Panc1 (cell line): ENCODE results near the gene BCL11B. TPM values are rescaled to one million over a fixed set of nuclear protein-coding genes. Genes with fewer than 3 reads are reported as not detected.

Experiments used
- ATAC-seq: fragments of 200-7000 bp; cut with Tn5 transposase; 2 replicates; pipeline ENCODE4 v1.9.1; 2020; ENCODE audit warnings: mild to moderate bottlenecking, moderate library complexity
- BruUV-seq: library from RNA; stranded (reverse); fragments of 400-500 nt; replicated peaks from 2 replicates; lab custom pipeline; 2021; lab: Mats Ljungman, UMichigan
- CTCF ChIA-PET: fragments of 300-600 bp; sonication (Branson Sonifier 250); formaldehyde crosslinking; loops from one replicate; lab custom pipeline; 2022; ENCODE audit warnings: antibody characterized with exemption; lab: Charles Lee
- POLR2A ChIA-PET: fragments of 300-600 bp; sonication (Branson Sonifier 250); formaldehyde crosslinking; loops from one replicate; lab custom pipeline; 2022; ENCODE audit warnings: antibody characterized with exemption; lab: Charles Lee
- DNase-seq: peaks from one replicate; pipeline ENCODE4 v3.0.0-alpha.2; 2010; ENCODE audit warnings: low read depth, low spot score
- H3K27ac ChIP-seq: 2 replicates; pipeline ENCODE4 v1.5.1; 2011; ENCODE audit warnings: mild to moderate bottlenecking, low read length, inconsistent platforms
- H3K27me3 ChIP-seq: fragments of 200-500 bp; sonication (Bioruptor generic); 2 replicates; pipeline ENCODE4 v1.6.0; 2014; ENCODE audit warnings: low read length, inconsistent platforms; ENCODE audit not compliant: control insufficient read depth, insufficient read depth
- H3K36me3 ChIP-seq: fragments of 200-500 bp; sonication (Bioruptor generic); 2 replicates; pipeline ENCODE4 v1.5.1; 2014; ENCODE audit warnings: inconsistent platforms, mild to moderate bottlenecking, low read length, moderate library complexity; ENCODE audit not compliant: control insufficient read depth, insufficient read depth
- H3K4me1 ChIP-seq: 2 replicates; pipeline ENCODE4 v1.5.1; 2011; ENCODE audit warnings: inconsistent platforms, mild to moderate bottlenecking, low read length, moderate library complexity; ENCODE audit not compliant: control insufficient read depth, insufficient read depth
- H3K4me3 ChIP-seq, 2 experiments: 2 replicates each; pipeline ENCODE4 v1.5.1; 2011 to 2012; ENCODE audit warnings: low read depth in 2 of 2, low read length in 2 of 2, mild to moderate bottlenecking in 2 of 2, inconsistent platforms in 1 of 2, moderate library complexity in 1 of 2
- H3K9me3 ChIP-seq: fragments of 200-500 bp; sonication (Bioruptor generic); 2 replicates; pipeline ENCODE4 v1.5.1; 2014; ENCODE audit warnings: low read depth, mild to moderate bottlenecking, inconsistent platforms, low read length, moderate library complexity; ENCODE audit not compliant: control insufficient read depth, insufficient read depth
- POLR2AphosphoS5 ChIP-seq: IDR thresholded peaks from 2 replicates; pipeline ENCODE4 v1.6.1; 2012; ENCODE audit warnings: mild to moderate bottlenecking, low read depth, low read length, moderate library complexity
- TCF7L2 ChIP-seq: IDR thresholded peaks from 2 replicates; pipeline ENCODE4 v1.6.1; 2011; ENCODE audit warnings: mild to moderate bottlenecking, low read depth, low read length, inconsistent platforms
- in situ Hi-C: cut with HindIII; loops from 2 replicates; pipeline ENCODE4 v1.10.0; 2016; ENCODE audit warnings: low sequenced_read_pairs, low pct_unique_long_range_greater_than_20kb
- intact Hi-C: fragments of 100-400 bp; cut with micrococcal nuclease; formaldehyde crosslinking; loops from one replicate; pipeline ENCODE4 v1.10.0; 2022; ENCODE audit not compliant: unreplicated experiment
- total RNA-seq: library from RNA; stranded (reverse); gene quantifications from one replicate; pipeline ENCODE4 v1.2.1, GENCODE V29; 2021; ENCODE audit not compliant: unreplicated experiment
- TF ChIP-seq, protein P1 (sequence below), 2 experiments: IDR thresholded peaks; 2 replicates each; pipeline ENCODE4 v1.6.1; 2011 to 2012; ENCODE audit warnings: low read depth in 2 of 2, control low read depth in 1 of 2, low read length in 1 of 2, mild to moderate bottlenecking in 1 of 2, moderate library complexity in 1 of 2; ENCODE audit not compliant: insufficient read depth in 1 of 2
- TF ChIP-seq, protein P2 (sequence below): fragments of 450-650 bp; IDR thresholded peaks from 2 replicates; pipeline ENCODE4 v1.5.1; 2017; ENCODE audit warnings: mild to moderate bottlenecking

Gene BCL11B
- total RNA-seq, 1 experiment from 2014 or later: 0.23 TPM

DNA sequence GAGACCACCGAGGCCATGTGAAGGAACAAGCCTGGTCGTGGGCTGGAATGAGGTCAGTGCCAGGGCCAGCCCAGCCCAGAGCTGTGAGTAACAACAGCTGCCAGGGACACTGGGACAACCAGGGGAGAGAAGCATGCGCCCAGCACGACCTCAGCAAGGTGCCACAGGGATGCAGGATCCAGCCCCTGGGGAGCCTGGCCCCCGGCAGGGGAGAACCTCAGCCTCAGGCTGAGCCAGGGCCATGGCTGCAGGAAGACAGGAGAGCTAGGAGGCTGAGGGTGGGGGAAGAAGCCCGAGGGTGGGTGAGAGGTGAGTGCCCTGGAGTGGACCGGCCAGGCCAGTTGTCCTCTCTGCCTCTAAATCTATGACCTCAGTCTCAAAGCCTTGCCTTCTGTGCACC lies 62.6 kb downstream of the BCL11B start:
- no peaks in the 10 kb centered on the region for H3K36me3 ChIP-seq
- DNase-seq: no peak
- intact Hi-C loops: no loop called here
- H3K27me3 ChIP-seq: no peaks in the 10 kb centered on the region; the same call in 1 of the 2 replicates
- ChIA-PET POLR2A (no interaction called here), CTCF (no interaction called here)
- no peak for TF ChIP-seq POLR2AphosphoS5
- TF ChIP-seq, protein P1, sequence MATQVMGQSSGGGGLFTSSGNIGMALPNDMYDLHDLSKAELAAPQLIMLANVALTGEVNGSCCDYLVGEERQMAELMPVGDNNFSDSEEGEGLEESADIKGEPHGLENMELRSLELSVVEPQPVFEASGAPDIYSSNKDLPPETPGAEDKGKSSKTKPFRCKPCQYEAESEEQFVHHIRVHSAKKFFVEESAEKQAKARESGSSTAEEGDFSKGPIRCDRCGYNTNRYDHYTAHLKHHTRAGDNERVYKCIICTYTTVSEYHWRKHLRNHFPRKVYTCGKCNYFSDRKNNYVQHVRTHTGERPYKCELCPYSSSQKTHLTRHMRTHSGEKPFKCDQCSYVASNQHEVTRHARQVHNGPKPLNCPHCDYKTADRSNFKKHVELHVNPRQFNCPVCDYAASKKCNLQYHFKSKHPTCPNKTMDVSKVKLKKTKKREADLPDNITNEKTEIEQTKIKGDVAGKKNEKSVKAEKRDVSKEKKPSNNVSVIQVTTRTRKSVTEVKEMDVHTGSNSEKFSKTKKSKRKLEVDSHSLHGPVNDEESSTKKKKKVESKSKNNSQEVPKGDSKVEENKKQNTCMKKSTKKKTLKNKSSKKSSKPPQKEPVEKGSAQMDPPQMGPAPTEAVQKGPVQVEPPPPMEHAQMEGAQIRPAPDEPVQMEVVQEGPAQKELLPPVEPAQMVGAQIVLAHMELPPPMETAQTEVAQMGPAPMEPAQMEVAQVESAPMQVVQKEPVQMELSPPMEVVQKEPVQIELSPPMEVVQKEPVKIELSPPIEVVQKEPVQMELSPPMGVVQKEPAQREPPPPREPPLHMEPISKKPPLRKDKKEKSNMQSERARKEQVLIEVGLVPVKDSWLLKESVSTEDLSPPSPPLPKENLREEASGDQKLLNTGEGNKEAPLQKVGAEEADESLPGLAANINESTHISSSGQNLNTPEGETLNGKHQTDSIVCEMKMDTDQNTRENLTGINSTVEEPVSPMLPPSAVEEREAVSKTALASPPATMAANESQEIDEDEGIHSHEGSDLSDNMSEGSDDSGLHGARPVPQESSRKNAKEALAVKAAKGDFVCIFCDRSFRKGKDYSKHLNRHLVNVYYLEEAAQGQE (IDR thresholded peaks at IDR 0.05; ENCODE audit: insufficient read depth in 1 of 2, low read depth in 2 of 2, low read length in 1 of 2): no peak
- TF ChIP-seq TCF7L2: no peak
- in situ Hi-C loops: no loop called here
- no TSS peak for BruUV-seq
- ATAC-seq: no peak
- no peak overlapping the region for H3K27ac ChIP-seq
- H3K4me1 ChIP-seq: no peaks in the 10 kb centered on the region
- no peaks in the 10 kb centered on the region for H3K9me3 ChIP-seq
- no peak overlapping the region for H3K4me3 ChIP-seq

DNA sequence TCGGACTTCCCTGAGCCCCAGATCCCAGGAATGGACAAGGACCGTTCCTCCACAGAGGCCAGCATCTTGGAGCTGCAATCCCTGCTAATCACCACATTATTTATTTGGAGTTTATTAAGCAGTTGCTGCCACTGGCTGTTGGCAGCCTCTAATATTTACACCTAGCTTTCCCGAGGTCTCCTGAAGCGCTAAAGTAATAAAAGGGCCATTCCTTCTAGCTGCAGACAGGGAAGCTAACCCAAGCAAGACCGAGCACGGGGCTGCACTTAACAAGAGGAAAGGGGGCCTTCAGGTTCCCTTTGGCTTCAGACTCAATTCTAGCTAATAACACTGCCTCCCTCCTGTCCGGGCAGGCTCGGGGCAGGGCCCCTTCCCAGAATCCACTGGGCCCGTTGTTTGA lies 63.7 kb downstream of the BCL11B start:
- no peaks in the 10 kb centered on the region for H3K9me3 ChIP-seq
- in situ Hi-C loops: no loop called here
- CTCF ChIA-PET: no interaction called here
- intact Hi-C loops: no loop called here
- BruUV-seq: no TSS peak
- DNase-seq (no peak), ATAC-seq (no peak)
- H3K36me3 ChIP-seq: no peaks in the 10 kb centered on the region
- no peak overlapping the region for H3K4me3 ChIP-seq
- POLR2A ChIA-PET: no interaction called here
- no peaks in the 10 kb centered on the region for H3K4me1 ChIP-seq
- no peak overlapping the region for H3K27ac ChIP-seq
- TF ChIP-seq, protein P1 (IDR thresholded peaks at IDR 0.05; ENCODE audit: insufficient read depth in 1 of 2, low read depth in 2 of 2, low read length in 1 of 2): no peak
- TF ChIP-seq TCF7L2 (no peak), POLR2AphosphoS5 (no peak)
- TF ChIP-seq, protein P2, sequence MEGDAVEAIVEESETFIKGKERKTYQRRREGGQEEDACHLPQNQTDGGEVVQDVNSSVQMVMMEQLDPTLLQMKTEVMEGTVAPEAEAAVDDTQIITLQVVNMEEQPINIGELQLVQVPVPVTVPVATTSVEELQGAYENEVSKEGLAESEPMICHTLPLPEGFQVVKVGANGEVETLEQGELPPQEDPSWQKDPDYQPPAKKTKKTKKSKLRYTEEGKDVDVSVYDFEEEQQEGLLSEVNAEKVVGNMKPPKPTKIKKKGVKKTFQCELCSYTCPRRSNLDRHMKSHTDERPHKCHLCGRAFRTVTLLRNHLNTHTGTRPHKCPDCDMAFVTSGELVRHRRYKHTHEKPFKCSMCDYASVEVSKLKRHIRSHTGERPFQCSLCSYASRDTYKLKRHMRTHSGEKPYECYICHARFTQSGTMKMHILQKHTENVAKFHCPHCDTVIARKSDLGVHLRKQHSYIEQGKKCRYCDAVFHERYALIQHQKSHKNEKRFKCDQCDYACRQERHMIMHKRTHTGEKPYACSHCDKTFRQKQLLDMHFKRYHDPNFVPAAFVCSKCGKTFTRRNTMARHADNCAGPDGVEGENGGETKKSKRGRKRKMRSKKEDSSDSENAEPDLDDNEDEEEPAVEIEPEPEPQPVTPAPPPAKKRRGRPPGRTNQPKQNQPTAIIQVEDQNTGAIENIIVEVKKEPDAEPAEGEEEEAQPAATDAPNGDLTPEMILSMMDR: no peak
- no peaks in the 10 kb centered on the region; the same call in 1 of the 2 replicates for H3K27me3 ChIP-seq
